HepG2 (cell line): ENCODE measurements around the gene EIF4A3. TPM values are rescaled to one million over a fixed set of nuclear protein-coding genes. Genes with fewer than 3 reads are reported as not detected.
A peak's percentile ranks its signal among the peaks of the same experiment; 100 is the strongest.

Experiments used
- AHR ChIP-seq: IDR thresholded peaks from 2 replicates; pipeline ENCODE4 v1.6.1; 2018; ENCODE audit warnings: missing genetic modification reagents, missing compliant biosample characterization
- ATAD3A ChIP-seq: sonication (generic); formaldehyde crosslinking; IDR thresholded peaks from 2 replicates; pipeline ENCODE4 v1.4.0; 2020; ENCODE audit warnings: missing genetic modification reagents
- CREM ChIP-seq, 2 experiments: sonication (generic) in 1 of 2; formaldehyde crosslinking in 1 of 2; IDR thresholded peaks; 2 replicates each; pipeline versions ENCODE4 v1.4.0 to v1.6.1; 2016 to 2020; ENCODE audit warnings: antibody characterized with exemption in 1 of 2, mild to moderate bottlenecking in 1 of 2, missing genetic modification reagents in 1 of 2
- DPF2 ChIP-seq: sonication (generic); formaldehyde crosslinking; IDR thresholded peaks from 2 replicates; pipeline ENCODE4 v1.4.0; 2020; ENCODE audit warnings: mild to moderate bottlenecking, low read depth, missing genetic modification reagents, borderline replicate concordance
- GPN1 ChIP-seq: sonication (generic); formaldehyde crosslinking; IDR thresholded peaks from 2 replicates; pipeline ENCODE4 v1.5.1; 2020; ENCODE audit warnings: missing genetic modification reagents, borderline replicate concordance
- GTF2F1 ChIP-seq: fragments of 150-350 bp; IDR thresholded peaks from 2 replicates; pipeline ENCODE4 v1.6.1; 2014; ENCODE audit warnings: low read length
- HOXA5 ChIP-seq: sonication (generic); formaldehyde crosslinking; IDR thresholded peaks from 2 replicates; pipeline ENCODE4 v1.4.0; 2020; ENCODE audit warnings: missing genetic modification reagents
- RARG ChIP-seq: sonication (generic); formaldehyde crosslinking; IDR thresholded peaks from 2 replicates; pipeline ENCODE4 v1.4.0; 2020; ENCODE audit warnings: low read depth, mild to moderate bottlenecking, missing genetic modification reagents
- SKI ChIP-seq: fragments of 450-650 bp; IDR thresholded peaks from one replicate; pipeline ENCODE4 v1.6.1; 2018; ENCODE audit warnings: mild to moderate bottlenecking; ENCODE audit not compliant: partially characterized antibody
- SSRP1 ChIP-seq: IDR thresholded peaks from 2 replicates; pipeline ENCODE4 v1.6.1; 2016; ENCODE audit warnings: control low read depth
- ZNF441 ChIP-seq: sonication (generic); formaldehyde crosslinking; IDR thresholded peaks from 2 replicates; pipeline ENCODE4 v1.7.0; 2021; ENCODE audit warnings: missing genetic modification reagents, borderline replicate concordance
- ZNF768 ChIP-seq: sonication (generic); formaldehyde crosslinking; IDR thresholded peaks from 2 replicates; pipeline ENCODE4 v1.4.0; 2020; ENCODE audit warnings: missing genetic modification reagents
- polyA plus RNA-seq, 8 experiments: library from polyadenylated mRNA; depleted of rRNA in 3 of 8; stranded (reverse) in 7 of 8; unstranded in 1 of 8; fragments of >200 nt; fragmentation: Illumina TruSeq in 4 of 8; extraction: Trizol in 4 of 8; gene quantifications; 2 replicates each; pipeline versions ENCODE4 v1.2.1 to v1.2.3, GENCODE V29; 2011 to 2016; ENCODE audit warnings: low read depth in 4 of 8, missing spikeins in 1 of 8, mixed read lengths in 1 of 8; ENCODE audit not compliant: insufficient read depth in 1 of 8
- total RNA-seq, 5 experiments: library from RNA; depleted of rRNA; stranded (reverse); fragments of >200 nt; fragmentation: Illumina TruSeq; extraction: Trizol; gene quantifications; 2 replicates each; pipeline ENCODE4 v1.2.3, GENCODE V29; 2016; ENCODE audit warnings: low read depth in 1 of 5
- TF ChIP-seq, protein P1 (sequence below): sonication (generic); formaldehyde crosslinking; IDR thresholded peaks from 2 replicates; pipeline ENCODE4 v1.4.0; 2020; ENCODE audit warnings: mild to moderate bottlenecking, missing genetic modification reagents
- TF ChIP-seq, protein P2 (sequence below): sonication (generic); formaldehyde crosslinking; IDR thresholded peaks from 2 replicates; pipeline ENCODE4 v1.8.0; 2023; ENCODE audit warnings: mild to moderate bottlenecking, missing genetic modification reagents
- TF ChIP-seq, protein P3 (sequence below): sonication (generic); formaldehyde crosslinking; IDR thresholded peaks from 2 replicates; pipeline ENCODE4 v1.4.0; 2020; ENCODE audit warnings: missing genetic modification reagents
- TF ChIP-seq, protein P4 (sequence below): sonication (generic); formaldehyde crosslinking; IDR thresholded peaks from 2 replicates; pipeline ENCODE4 v1.4.0; 2020; ENCODE audit warnings: mild to moderate bottlenecking, missing genetic modification reagents, borderline replicate concordance

The EIF4A3 gene
- total and polyA plus RNA-seq, 2 of the 13 experiments (the other 11 are each of a cell fraction or from before 2014, with no cell fraction given): 145 to 187 TPM

DNA sequence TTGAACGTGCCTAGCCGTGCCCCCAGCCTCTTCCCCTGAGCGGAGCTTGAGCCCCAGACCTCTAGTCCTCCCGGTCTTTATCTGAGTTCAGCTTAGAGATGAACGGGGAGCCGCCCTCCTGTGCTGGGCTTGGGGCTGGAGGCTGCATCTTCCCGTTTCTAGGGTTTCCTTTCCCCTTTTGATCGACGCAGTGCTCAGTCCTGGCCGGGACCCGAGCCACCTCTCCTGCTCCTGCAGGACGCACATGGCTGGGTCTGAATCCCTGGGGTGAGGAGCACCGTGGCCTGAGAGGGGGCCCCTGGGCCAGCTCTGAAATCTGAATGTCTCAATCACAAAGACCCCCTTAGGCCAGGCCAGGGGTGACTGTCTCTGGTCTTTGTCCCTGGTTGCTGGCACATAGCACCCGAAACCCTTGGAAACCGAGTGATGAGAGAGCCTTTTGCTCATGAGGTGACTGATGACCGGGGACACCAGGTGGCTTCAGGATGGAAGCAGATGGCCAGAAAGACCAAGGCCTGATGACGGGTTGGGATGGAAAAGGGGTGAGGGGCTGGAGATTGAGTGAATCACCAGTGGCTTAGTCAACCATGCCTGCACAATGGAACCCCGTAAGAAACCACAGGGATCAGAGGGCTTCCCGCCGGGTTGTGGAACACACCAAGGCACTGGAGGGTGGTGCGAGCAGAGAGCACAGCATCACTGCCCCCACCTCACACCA, 44.8 kb downstream of the EIF4A3 start (continued):
- TF ChIP-seq, protein P1, sequence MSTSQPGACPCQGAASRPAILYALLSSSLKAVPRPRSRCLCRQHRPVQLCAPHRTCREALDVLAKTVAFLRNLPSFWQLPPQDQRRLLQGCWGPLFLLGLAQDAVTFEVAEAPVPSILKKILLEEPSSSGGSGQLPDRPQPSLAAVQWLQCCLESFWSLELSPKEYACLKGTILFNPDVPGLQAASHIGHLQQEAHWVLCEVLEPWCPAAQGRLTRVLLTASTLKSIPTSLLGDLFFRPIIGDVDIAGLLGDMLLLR: peak; percentile 70; the same call in 1 of the 2 replicates
- TF ChIP-seq ZNF768 (CRISPR knock-in tag) (no peak), AHR (CRISPR knock-in tag) (no peak), GPN1 (CRISPR knock-in tag) (no peak), DPF2 (CRISPR knock-in tag) (no peak), SKI (no peak), SSRP1 (no peak), GTF2F1 (no peak), CREM (IDR thresholded peaks at IDR 0.05) (no peak), CREM (CRISPR knock-in tag; IDR thresholded peaks at IDR 0.05) (no peak), HOXA5 (0 out of 2 replicates have a peak, but pooled peaks have one; percentile 4), ATAD3A (CRISPR knock-in tag) (no peak), ZNF441 (peak; percentile 8; the same call in 1 of the 2 replicates), RARG (no peak)
- TF ChIP-seq, protein P2, sequence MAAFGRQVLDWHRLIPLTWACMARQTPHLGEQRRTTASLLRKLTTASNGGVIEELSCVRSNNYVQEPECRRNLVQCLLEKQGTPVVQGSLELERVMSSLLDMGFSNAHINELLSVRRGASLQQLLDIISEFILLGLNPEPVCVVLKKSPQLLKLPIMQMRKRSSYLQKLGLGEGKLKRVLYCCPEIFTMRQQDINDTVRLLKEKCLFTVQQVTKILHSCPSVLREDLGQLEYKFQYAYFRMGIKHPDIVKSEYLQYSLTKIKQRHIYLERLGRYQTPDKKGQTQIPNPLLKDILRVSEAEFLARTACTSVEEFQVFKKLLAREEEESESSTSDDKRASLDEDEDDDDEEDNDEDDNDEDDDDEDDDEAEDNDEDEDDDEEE (CRISPR knock-in tag): no peak
- TF ChIP-seq, protein P3, sequence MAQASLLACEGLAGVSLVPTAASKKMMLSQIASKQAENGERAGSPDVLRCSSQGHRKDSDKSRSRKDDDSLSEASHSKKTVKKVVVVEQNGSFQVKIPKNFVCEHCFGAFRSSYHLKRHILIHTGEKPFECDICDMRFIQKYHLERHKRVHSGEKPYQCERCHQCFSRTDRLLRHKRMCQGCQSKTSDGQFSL (CRISPR knock-in tag): no peak
- TF ChIP-seq, protein P4, sequence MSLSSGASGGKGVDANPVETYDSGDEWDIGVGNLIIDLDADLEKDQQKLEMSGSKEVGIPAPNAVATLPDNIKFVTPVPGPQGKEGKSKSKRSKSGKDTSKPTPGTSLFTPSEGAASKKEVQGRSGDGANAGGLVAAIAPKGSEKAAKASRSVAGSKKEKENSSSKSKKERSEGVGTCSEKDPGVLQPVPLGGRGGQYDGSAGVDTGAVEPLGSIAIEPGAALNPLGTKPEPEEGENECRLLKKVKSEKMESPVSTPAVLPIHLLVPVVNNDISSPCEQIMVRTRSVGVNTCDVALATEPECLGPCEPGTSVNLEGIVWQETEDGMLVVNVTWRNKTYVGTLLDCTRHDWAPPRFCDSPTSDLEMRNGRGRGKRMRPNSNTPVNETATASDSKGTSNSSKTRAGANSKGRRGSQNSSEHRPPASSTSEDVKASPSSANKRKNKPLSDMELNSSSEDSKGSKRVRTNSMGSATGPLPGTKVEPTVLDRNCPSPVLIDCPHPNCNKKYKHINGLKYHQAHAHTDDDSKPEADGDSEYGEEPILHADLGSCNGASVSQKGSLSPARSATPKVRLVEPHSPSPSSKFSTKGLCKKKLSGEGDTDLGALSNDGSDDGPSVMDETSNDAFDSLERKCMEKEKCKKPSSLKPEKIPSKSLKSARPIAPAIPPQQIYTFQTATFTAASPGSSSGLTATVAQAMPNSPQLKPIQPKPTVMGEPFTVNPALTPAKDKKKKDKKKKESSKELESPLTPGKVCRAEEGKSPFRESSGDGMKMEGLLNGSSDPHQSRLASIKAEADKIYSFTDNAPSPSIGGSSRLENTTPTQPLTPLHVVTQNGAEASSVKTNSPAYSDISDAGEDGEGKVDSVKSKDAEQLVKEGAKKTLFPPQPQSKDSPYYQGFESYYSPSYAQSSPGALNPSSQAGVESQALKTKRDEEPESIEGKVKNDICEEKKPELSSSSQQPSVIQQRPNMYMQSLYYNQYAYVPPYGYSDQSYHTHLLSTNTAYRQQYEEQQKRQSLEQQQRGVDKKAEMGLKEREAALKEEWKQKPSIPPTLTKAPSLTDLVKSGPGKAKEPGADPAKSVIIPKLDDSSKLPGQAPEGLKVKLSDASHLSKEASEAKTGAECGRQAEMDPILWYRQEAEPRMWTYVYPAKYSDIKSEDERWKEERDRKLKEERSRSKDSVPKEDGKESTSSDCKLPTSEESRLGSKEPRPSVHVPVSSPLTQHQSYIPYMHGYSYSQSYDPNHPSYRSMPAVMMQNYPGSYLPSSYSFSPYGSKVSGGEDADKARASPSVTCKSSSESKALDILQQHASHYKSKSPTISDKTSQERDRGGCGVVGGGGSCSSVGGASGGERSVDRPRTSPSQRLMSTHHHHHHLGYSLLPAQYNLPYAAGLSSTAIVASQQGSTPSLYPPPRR (CRISPR knock-in tag): peak; percentile 32; the same call in 1 of the 2 replicates
